ENCODE data around the gene LRRC14B.

LRRC14B gene

GRCh38 chr5:145585-146323 lies 45.5 kb upstream of the LRRC14B start:
- no peak overlapping the region for H3K4me3 ChIP-seq (ENCODE audit: low read depth in 1 of 2, low read length in 1 of 2)
- no peaks in the 10 kb centered on the region for H3K36me3 ChIP-seq
- H3K4me1 ChIP-seq (ENCODE audit: control insufficient read depth in 1 of 2, insufficient read depth in 1 of 2, low read depth in 1 of 2, low read length in 1 of 2), result no peaks in the 10 kb centered on the region
- TF ChIP-seq CTCF (IDR thresholded peaks at IDR 0.05), result no peak
- H3K27me3 ChIP-seq, result no peaks in the 10 kb centered on the region
- no peak overlapping the region for H3K27ac ChIP-seq
- H3K9me3 ChIP-seq, result peaks cover 7% of the 10 kb centered on the region

- Histone ChIP-seq H3K9me3 (peaks cover 7% of the 10 kb centered on the region), H3K27ac (no peak overlapping the region), H3K36me3 (no peaks in the 10 kb centered on the region), H3K4me1 (ENCODE audit: control insufficient read depth in 1 of 2, insufficient read depth in 1 of 2, low read depth in 1 of 2, low read length in 1 of 2) (no peaks in the 10 kb centered on the region), H3K27me3 (no peaks in the 10 kb centered on the region), H3K4me3 (ENCODE audit: low read depth in 1 of 2, low read length in 1 of 2) (no peak overlapping the region)
- TF ChIP-seq CTCF (IDR thresholded peaks at IDR 0.05), result no peak
These were observed 43.5 kb upstream of the LRRC14B start for GRCh38 chr5:147751-148150.

- no peaks in the 10 kb centered on the region for H3K36me3 ChIP-seq
- H3K4me3 ChIP-seq (ENCODE audit: low read depth in 1 of 2, low read length in 1 of 2), result no peak overlapping the region
- peaks cover 7% of the 10 kb centered on the region for H3K9me3 ChIP-seq
- H3K27me3 ChIP-seq, result no peaks in the 10 kb centered on the region
- TF ChIP-seq CTCF (IDR thresholded peaks at IDR 0.05), result no peak
- no peak overlapping the region for H3K27ac ChIP-seq
- H3K4me1 ChIP-seq (ENCODE audit: control insufficient read depth in 1 of 2, insufficient read depth in 1 of 2, low read depth in 1 of 2, low read length in 1 of 2), result no peaks in the 10 kb centered on the region
These were observed 41.4 kb upstream of the LRRC14B start for GRCh38 chr5:149745-150485.

GRCh38 chr5:150746-151145 lies 40.5 kb upstream of the LRRC14B start:
- Histone ChIP-seq H3K4me1 (ENCODE audit: control insufficient read depth in 1 of 2, insufficient read depth in 1 of 2, low read depth in 1 of 2, low read length in 1 of 2) (no peaks in the 10 kb centered on the region), H3K36me3 (no peaks in the 10 kb centered on the region), H3K9me3 (peaks cover 7% of the 10 kb centered on the region), H3K27ac (no peak overlapping the region), H3K27me3 (no peaks in the 10 kb centered on the region), H3K4me3 (ENCODE audit: low read depth in 1 of 2, low read length in 1 of 2) (no peak overlapping the region)
- TF ChIP-seq CTCF (IDR thresholded peaks at IDR 0.05), result no peak

- no peak for TF ChIP-seq CTCF (IDR thresholded peaks at IDR 0.05)
- no peak overlapping the region for H3K27ac ChIP-seq
- H3K4me1 ChIP-seq (ENCODE audit: control insufficient read depth in 1 of 2, insufficient read depth in 1 of 2, low read depth in 1 of 2, low read length in 1 of 2), result no peaks in the 10 kb centered on the region
- no peaks in the 10 kb centered on the region for H3K36me3 ChIP-seq
- H3K9me3 ChIP-seq, result peaks cover 7% of the 10 kb centered on the region
- no peaks in the 10 kb centered on the region for H3K27me3 ChIP-seq
- H3K4me3 ChIP-seq (ENCODE audit: low read depth in 1 of 2, low read length in 1 of 2), result no peak overlapping the region
These were observed 39.2 kb upstream of the LRRC14B start for GRCh38 chr5:152077-152476.
